HG02970 (cell line): ENCODE data around the gene OSBPL9.
"Not testable (repeated sequence)": the region's sequence is repeated elsewhere in the genome, so short reads cannot be mapped to it uniquely, and the experiment has no call there.

Source experiments
- ATAC-seq: cut with Tn5 transposase; IDR thresholded peaks from one replicate; pipeline ENCODE4 v1.9.1; 2021; ENCODE audit warnings: mild to moderate bottlenecking, moderate library complexity, moderate number of reproducible peaks; ENCODE audit not compliant: unreplicated experiment, low FRiP score

OSBPL9 gene

GRCh38 chr1:51605961-51606723 is 10.8 kb upstream of the OSBPL9 start:
- no peak for ATAC-seq

- ATAC-seq = no peak
These were observed 9.2 kb upstream of the OSBPL9 start for GRCh38 chr1:51607681-51608095.

- ATAC-seq = not testable (repeated sequence)
These were observed 6.8 kb upstream of the OSBPL9 start for GRCh38 chr1:51610104-51610503.

- no peak for ATAC-seq
These were observed 6.3 kb upstream of the OSBPL9 start for GRCh38 chr1:51610637-51611036.

- ATAC-seq = no peak
These were observed 4.4 kb upstream of the OSBPL9 start for GRCh38 chr1:51612447-51612961.

GRCh38 chr1:51615780-51616291 is 1.1 kb upstream of the OSBPL9 start:
- no peak for ATAC-seq

GRCh38 chr1:51616490-51616889 is 402 bp upstream of the OSBPL9 start:
- no peak for ATAC-seq

- ATAC-seq = no peak
These were observed 1.8 kb downstream of the OSBPL9 start for GRCh38 chr1:51618715-51619114.

GRCh38 chr1:51620470-51620869 is 3.6 kb downstream of the OSBPL9 start:
- ATAC-seq = no peak

GRCh38 chr1:51621161-51621560 is 4.3 kb downstream of the OSBPL9 start:
- no peak for ATAC-seq

- no peak for ATAC-seq
These were observed 5.1 kb downstream of the OSBPL9 start for GRCh38 chr1:51621841-51622454.

GRCh38 chr1:51622455-51622913 is 5.6 kb downstream of the OSBPL9 start:
- ATAC-seq = no peak

- ATAC-seq = no peak
These were observed 6.1 kb downstream of the OSBPL9 start for GRCh38 chr1:51623025-51623424.

GRCh38 chr1:51623450-51623849 is 6.6 kb downstream of the OSBPL9 start:
- no peak for ATAC-seq

- ATAC-seq = no peak
These were observed 8.0 kb downstream of the OSBPL9 start for GRCh38 chr1:51624855-51625254.

- no peak for ATAC-seq
These were observed 10.8 kb downstream of the OSBPL9 start for GRCh38 chr1:51627672-51628071.

- ATAC-seq = no peak
These were observed 12.1 kb downstream of the OSBPL9 start for GRCh38 chr1:51628715-51629590.

GRCh38 chr1:51629918-51630317 is 13.0 kb downstream of the OSBPL9 start:
- ATAC-seq = no peak

GRCh38 chr1:51630393-51630792 is 13.5 kb downstream of the OSBPL9 start:
- ATAC-seq = no peak

GRCh38 chr1:51630922-51631321 is 14.0 kb downstream of the OSBPL9 start:
- no peak for ATAC-seq

GRCh38 chr1:51631747-51632146 is 14.9 kb downstream of the OSBPL9 start:
- ATAC-seq = no peak
